GM19395 (cell line): ENCODE data around the gene FEM1C.
"Not testable (repeated sequence)": the region's sequence is repeated elsewhere in the genome, so short reads cannot be mapped to it uniquely, and the experiment has no call there.

Experiments
- ATAC-seq: cut with Tn5 transposase; IDR thresholded peaks from one replicate; pipeline ENCODE4 v1.9.1; 2021; ENCODE audit warnings: mild to moderate bottlenecking, moderate library complexity; ENCODE audit not compliant: unreplicated experiment

FEM1C gene

DNA sequence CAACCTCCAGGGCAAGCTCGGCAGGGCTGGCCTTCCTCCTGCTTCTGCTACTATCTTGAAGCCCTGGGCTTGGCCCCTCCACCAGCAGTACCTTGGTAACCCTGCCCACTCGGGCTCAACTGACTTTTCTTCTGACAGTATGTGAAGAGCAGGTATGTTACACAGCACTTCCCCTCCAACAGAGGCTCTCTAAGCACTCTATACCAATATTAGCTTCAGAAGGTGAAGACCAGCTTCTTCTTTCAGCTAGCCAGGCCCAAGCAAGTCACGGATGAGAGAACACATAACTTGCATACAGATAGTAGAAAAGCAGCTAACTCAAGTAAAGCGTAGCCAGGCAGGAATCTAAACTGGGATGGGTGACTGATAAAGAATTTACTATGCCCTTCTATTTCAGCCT, 64.3 kb downstream of the FEM1C start:
- ATAC-seq, result no peak

DNA sequence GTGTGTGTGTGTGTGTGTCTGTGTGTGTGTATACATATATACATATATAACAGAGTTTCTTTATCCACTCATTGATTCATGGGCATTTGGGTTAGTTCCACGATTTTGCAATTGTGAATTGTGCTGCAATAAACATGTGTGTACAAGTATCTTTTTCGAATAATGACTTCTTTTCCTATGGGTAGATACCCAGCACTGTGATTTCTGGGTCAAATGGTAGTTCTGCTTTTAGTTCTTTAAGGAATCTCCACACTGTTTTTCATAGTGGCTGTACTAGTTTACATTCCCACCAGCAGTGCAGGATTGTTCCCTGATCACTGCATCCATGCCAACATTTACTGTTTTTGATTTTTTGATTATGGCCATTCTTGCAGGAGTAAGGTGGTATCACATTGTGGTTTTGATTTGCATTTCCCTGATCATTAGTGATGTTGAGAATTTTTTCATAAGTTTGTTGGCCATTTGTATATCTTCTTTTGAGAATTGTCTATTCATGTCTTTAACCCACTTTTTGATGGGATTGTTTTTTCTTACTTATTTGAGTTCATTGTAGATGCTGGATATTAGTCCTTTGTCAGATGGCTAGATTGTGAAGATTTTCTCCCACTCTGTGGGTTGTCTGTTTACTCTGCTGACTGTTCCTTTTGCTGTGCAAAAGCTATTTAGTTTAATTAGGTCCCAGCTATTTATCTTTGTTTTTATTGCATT, 65.3 kb downstream of the FEM1C start:
- not testable (repeated sequence) for ATAC-seq

DNA sequence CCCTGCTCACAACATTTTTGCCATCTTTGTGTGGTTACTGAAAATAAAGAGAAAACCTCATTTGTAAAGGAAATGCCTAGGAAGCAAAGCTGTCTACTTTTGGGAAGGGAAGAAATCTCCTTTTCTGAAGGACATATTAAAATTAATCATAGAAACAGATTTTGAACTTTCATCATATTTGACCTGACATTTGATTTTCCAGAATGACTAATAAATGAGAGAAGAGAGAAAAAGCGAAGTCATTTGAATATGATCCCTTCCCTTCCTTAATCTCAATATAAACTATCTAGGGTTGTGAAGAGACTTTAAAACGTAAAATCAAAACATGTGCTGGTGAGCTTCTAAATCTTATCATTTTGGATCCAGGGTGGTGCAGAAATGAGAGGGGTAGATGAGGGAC, 66.3 kb downstream of the FEM1C start:
- no peak for ATAC-seq

DNA sequence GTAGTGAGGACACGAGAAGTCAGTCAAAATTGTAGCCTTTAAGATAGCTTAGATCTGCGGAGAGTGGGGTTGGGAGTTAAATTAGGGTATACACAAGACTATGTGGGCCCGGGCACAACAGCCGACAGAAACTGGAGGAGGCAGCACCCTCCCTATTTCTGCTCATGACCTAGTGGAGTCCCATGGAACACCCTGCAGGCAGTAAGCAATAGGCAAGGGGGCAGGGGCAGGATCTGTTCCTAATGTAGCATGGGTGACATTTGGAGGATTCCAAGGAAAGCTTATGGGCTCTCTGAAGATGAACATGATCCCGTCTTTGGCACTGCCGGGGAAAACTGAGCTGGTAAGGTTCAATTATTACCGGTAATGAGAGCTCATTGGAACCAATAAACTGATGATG, 67.0 kb downstream of the FEM1C start:
- no peak for ATAC-seq

DNA sequence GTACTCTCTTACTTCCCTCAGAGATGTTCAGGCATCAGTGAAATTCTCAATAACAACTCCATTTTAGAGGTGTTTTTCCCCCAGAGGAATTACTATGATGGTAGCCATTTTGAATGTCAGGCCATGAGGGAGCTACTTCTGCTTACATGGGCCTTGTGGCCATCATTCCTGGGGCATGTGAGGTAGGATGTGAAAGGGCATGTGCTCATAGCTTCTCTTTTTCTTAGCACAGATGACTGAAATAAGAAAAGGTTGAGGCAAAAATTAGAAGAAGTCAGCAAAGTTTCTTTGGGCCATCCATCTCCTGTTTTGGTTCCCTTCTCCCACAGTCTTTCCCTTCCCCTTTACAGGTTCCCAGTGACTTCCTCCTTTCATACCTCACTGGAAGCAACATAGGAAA, 68.8 kb downstream of the FEM1C start:
- ATAC-seq, result no peak

DNA sequence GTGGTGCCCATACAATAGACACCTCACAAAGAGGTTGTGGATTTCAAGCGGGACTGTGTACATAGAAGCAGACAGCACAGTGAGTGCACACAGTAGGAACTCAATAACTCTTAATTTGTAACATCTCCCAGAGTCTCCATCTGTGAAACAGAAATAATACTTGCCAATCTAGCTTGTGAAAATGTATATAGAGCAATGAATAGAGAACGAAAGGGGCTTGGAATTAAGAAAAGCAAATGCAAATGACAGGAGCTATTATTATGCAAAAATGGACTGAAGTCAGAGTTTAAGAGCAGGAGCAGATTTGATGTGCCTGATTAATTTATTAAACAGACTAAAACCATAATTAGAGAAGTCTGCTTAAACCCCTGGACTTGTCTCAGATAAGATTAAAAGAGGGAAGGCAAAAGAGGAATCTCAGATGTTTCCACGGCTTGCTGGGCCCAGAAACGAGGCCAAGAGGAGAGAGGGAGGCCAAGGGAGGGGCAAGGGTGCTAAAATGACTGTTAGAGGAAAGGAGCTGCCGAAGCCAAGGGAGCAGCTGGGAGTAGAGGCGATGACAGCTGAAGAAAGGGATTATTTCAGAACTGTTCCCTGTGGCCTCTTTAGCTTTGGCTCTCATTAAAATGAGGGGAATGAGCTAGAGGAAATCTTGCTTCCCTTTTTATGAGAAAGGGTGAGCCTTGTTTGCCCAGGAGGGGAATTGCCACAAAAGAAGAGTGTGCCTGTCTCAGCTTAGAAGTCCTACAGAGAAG, 72.1 kb downstream of the FEM1C start:
- no peak for ATAC-seq

DNA sequence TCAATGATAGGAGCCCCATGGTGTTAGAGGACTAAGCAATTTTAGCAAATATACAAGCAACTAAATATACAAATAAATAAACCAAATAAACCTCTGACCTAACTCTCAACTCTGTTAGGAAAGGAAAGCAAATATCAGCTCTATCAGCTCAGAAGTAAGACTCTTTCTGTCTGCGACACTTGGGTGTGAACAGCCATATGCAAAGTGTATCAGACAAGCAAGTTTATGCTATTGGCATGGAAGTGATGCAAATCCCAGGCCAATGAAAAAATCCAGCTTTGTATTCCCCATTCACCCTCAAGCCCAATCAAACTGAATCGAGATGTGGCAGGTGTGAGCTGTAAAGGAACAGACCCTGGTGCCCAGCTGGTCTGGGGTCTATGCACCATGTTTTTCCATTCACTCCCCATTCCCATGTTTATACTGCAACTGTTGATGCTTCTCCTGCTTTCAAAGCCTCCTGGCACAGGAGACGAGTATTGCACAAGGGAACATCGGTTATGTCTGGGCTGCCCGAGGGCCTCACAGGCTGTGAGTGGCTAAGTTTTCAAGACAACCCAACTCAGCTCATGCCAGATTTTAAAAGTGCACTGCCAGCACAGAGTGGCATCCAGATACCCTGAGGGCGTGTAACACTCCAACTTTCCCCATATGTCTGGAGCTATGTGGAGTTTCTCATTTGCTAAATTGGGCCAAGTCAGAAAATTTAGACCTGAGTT, 73.1 kb downstream of the FEM1C start:
- no peak for ATAC-seq

DNA sequence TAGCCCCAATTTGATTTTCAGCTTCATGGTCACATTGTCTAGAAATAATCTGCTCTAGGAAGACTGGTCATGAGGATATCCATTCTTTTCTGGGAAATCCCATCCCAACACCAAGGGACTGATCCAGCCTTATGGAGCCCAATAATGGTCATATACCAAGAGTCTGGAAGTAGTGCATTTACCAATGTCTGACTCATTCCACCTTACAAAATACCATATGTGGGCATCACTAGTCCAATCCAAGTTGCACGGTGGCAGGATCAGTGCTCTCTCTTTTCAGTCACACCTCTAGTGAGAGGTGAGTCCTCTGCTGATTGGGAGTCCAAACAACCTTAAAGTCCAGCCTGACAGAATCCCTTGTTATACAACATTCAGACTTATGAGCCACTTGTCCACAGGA, 73.7 kb downstream of the FEM1C start:
- no peak for ATAC-seq
